HCT116 (cell line): ENCODE measurements around the gene SLC22A12. TPM values are rescaled to one million over a fixed set of nuclear protein-coding genes. Genes with fewer than 3 reads are reported as not detected.

Experiments
- ATAC-seq: fragments of 200-7000 bp; cut with Tn5 transposase; 2 replicates; pipeline ENCODE4 v1.9.1; 2020; ENCODE audit warnings: mild to moderate bottlenecking, moderate library complexity
- BruUV-seq: library from RNA; stranded (reverse); fragments of 400-500 nt; replicated peaks from 2 replicates; lab custom pipeline; 2021; lab: Mats Ljungman, UMichigan
- CTCF ChIA-PET: fragments of 300-600 bp; sonication (Branson Sonifier 250); formaldehyde crosslinking; loops from one replicate; lab custom pipeline; 2021; ENCODE audit warnings: antibody characterized with exemption; lab: Charles Lee
- POLR2A ChIA-PET: fragments of 300-600, 350-600 bp; sonication (Branson Sonifier 250); formaldehyde crosslinking; loops from one replicate; lab custom pipeline; 2021; ENCODE audit warnings: antibody characterized with exemption; lab: Charles Lee
- RAD21 ChIA-PET, 2 experiments: fragments of 300-600 bp; sonication (Branson Sonifier 250); formaldehyde crosslinking; loops; one replicate each; lab custom pipeline; 2023; ENCODE audit warnings: low total read pairs in 2 of 2; ENCODE audit not compliant: uncharacterized antibody in 2 of 2, unreplicated experiment in 2 of 2, low non-redundant PET in 1 of 2; lab: Charles Lee
- DNase-seq: peaks from one replicate; pipeline ENCODE4 v3.0.0-alpha.2; 2010; ENCODE audit warnings: low read depth, low spot score
- H2AFZ ChIP-seq: fragments of 200-600 bp; shearing (Covaris generic), sonication (generic); 2 replicates; pipeline ENCODE4 v1.6.1; 2017; ENCODE audit warnings: low read depth, mixed run types, mixed read lengths, antibody characterized with exemption, low read length; ENCODE audit not compliant: poor library complexity, severe bottlenecking
- H3K27ac ChIP-seq: 2 replicates; pipeline ENCODE4 v1.5.1; 2012; ENCODE audit warnings: low read depth, low read length
- H3K27me3 ChIP-seq: fragments of 200-600 bp; sonication (generic); 2 replicates; pipeline ENCODE4 v1.6.1; 2016; ENCODE audit warnings: mixed run types, low read length, mixed read lengths; ENCODE audit not compliant: insufficient read depth
- H3K36me3 ChIP-seq, 2 experiments: fragments of 200-500 bp in 1 of 2; fragments of 200-600 bp in 1 of 2; sonication (Bioruptor generic) in 1 of 2; sonication (generic) in 1 of 2; 2 replicates each; pipeline versions ENCODE4 v1.5.1 to v1.6.1; 2014 to 2016; ENCODE audit warnings: low read length in 2 of 2, inconsistent platforms in 1 of 2, mixed read lengths in 1 of 2, mixed run types in 1 of 2; ENCODE audit not compliant: insufficient read depth in 2 of 2, control insufficient read depth in 1 of 2
- H3K4me1 ChIP-seq, 2 experiments: fragments of 200-600 bp in 1 of 2; sonication (generic) in 1 of 2; 2 replicates each; pipeline versions ENCODE4 v1.5.1 to v1.6.1; 2012 to 2017; ENCODE audit warnings: low read length in 2 of 2, inconsistent platforms in 1 of 2, mild to moderate bottlenecking in 1 of 2, mixed read lengths in 1 of 2, mixed run types in 1 of 2, moderate library complexity in 1 of 2; ENCODE audit not compliant: insufficient read depth in 2 of 2, control insufficient read depth in 1 of 2
- H3K4me2 ChIP-seq: fragments of 200-600 bp; sonication (generic); 2 replicates; pipeline ENCODE4 v1.6.1; 2017; ENCODE audit warnings: mixed run types, low read length, mixed read lengths
- H3K4me3 ChIP-seq, 2 experiments: fragments of 200-600 bp in 1 of 2; sonication (generic) in 1 of 2; replicated peaks in 1 of 2; 2 replicates each; pipeline ENCODE4 v1.5.1; 2011 to 2016; ENCODE audit warnings: low read length in 2 of 2, control low read depth in 1 of 2, low read depth in 1 of 2, mild to moderate bottlenecking in 1 of 2, mixed read lengths in 1 of 2, mixed run types in 1 of 2
- H3K79me2 ChIP-seq: fragments of 200-600 bp; sonication (generic); 2 replicates; pipeline ENCODE4 v1.6.1; 2017; ENCODE audit warnings: mild to moderate bottlenecking, mixed run types, low read length, moderate library complexity, mixed read lengths; ENCODE audit not compliant: insufficient read depth
- H3K9ac ChIP-seq: fragments of 200-600 bp; sonication (generic); 2 replicates; pipeline ENCODE4 v1.6.1; 2016; ENCODE audit warnings: low read length, mixed read lengths
- H3K9me2 ChIP-seq: fragments of 200-600 bp; sonication (generic), shearing (Covaris generic); 2 replicates; pipeline ENCODE4 v1.6.1; 2017; ENCODE audit warnings: mixed run types, mild to moderate bottlenecking, moderate library complexity; ENCODE audit not compliant: insufficient read depth
- H3K9me3 ChIP-seq, 2 experiments: fragments of 200-500 bp in 1 of 2; fragments of 200-600 bp in 1 of 2; sonication (Bioruptor generic) in 1 of 2; sonication (generic) in 1 of 2; 2 replicates each; pipeline ENCODE4 v1.6.1; 2014 to 2017; ENCODE audit warnings: low read length in 2 of 2, mixed read lengths in 2 of 2, inconsistent platforms in 1 of 2, low read depth in 1 of 2, mild to moderate bottlenecking in 1 of 2, mixed run types in 1 of 2, moderate library complexity in 1 of 2; ENCODE audit not compliant: control insufficient read depth in 1 of 2, insufficient read depth in 1 of 2
- H4K20me1 ChIP-seq: fragments of 200-600 bp; sonication (generic), shearing (Covaris generic); 2 replicates; pipeline ENCODE4 v1.6.1; 2017; ENCODE audit warnings: mixed run types, mild to moderate bottlenecking, moderate library complexity; ENCODE audit not compliant: insufficient read depth
- ATF3 ChIP-seq: IDR thresholded peaks from 2 replicates; pipeline ENCODE4 v1.6.1; 2012
- CEBPB ChIP-seq: IDR thresholded peaks from 2 replicates; pipeline ENCODE4 v1.6.1; 2012; ENCODE audit warnings: low read depth
- ELF1 ChIP-seq: IDR thresholded peaks from 2 replicates; pipeline ENCODE4 v1.6.1; 2012; ENCODE audit warnings: low read depth, borderline replicate concordance
- EZH2phosphoT487 ChIP-seq: fragments of 200-600 bp; IDR thresholded peaks from 2 replicates; pipeline ENCODE4 v1.6.1; 2018; ENCODE audit warnings: antibody characterized with exemption, borderline replicate concordance
- JUND ChIP-seq: IDR thresholded peaks from 2 replicates; pipeline ENCODE4 v1.6.1; 2012
- POLR2A ChIP-seq: IDR thresholded peaks from 2 replicates; pipeline ENCODE4 v1.7.0; 2011; ENCODE audit warnings: borderline replicate concordance; ENCODE audit not compliant: insufficient read depth, insufficient read length; ENCODE audit errors: extremely low read depth
- SIN3A ChIP-seq: IDR thresholded peaks from 2 replicates; pipeline ENCODE4 v1.6.1; 2012; ENCODE audit warnings: low read depth
- SRF ChIP-seq: IDR thresholded peaks from 2 replicates; pipeline ENCODE4 v1.6.1; 2012; ENCODE audit warnings: low read depth
- TCF7L2 ChIP-seq: IDR thresholded peaks from 2 replicates; pipeline ENCODE4 v1.7.0; 2011; ENCODE audit warnings: borderline replicate concordance, inconsistent platforms; ENCODE audit not compliant: insufficient read depth, insufficient read length; ENCODE audit errors: extremely low read depth
- ZBTB33 ChIP-seq: IDR thresholded peaks from 2 replicates; pipeline ENCODE4 v1.6.1; 2011; ENCODE audit warnings: mild to moderate bottlenecking, low read length, moderate library complexity; ENCODE audit not compliant: insufficient replicate concordance; ENCODE audit errors: extremely low read depth
- intact Hi-C: fragments of 100-400 bp; cut with micrococcal nuclease; formaldehyde crosslinking; loops from 2 replicates; pipeline ENCODE4 v1.10.0; 2022
- total RNA-seq: library from RNA; stranded (reverse); gene quantifications from one replicate; pipeline ENCODE4 v1.2.1, GENCODE V29; 2021; ENCODE audit not compliant: unreplicated experiment

The SLC22A12 gene
- total RNA-seq, 1 experiment from 2014 or later, result not detected

DNA sequence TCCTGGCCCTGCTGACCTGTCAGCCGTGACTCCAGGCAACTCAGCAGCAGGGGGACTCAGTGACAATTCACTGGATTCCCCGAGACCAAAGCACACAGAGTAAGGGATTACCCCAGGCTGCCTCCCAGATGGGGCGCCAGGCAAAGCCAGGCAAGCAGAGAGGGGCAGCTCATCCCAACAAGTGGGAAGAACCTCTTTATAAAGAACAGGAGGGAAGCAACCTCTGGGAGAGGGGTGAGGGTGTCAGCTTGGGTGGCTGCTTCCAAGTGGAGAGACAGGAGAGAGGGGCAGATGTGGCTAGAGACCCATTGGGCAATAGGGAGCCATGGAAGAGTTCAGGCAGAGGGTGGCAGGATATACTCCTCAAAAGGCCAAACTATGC is 1.2 kb downstream of the SLC22A12 start (continued):
- TF ChIP-seq ZBTB33 (no peak), SRF (no peak), CEBPB (no peak), ELF1 (no peak), SIN3A (no peak)

DNA sequence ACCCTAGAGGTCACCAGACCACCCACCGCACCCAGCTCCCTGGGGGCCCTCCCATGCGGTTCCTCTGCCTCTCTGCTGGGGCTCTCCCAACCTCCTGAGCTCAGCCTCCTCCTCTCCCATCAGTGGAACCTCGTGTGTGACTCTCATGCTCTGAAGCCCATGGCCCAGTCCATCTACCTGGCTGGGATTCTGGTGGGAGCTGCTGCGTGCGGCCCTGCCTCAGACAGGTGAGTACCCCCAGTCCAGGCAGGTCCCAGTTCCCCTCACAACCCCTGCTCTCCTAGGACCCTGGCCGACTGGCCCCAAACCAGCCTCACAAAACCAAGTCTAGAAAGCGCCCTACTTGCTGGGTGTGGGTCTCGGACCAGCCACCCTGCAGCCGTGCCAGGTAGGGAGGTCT is 1.6 kb downstream of the SLC22A12 start:
- no TSS peak for BruUV-seq
- CTCF ChIA-PET, result no interaction called here

More for the DNA sequence above, 1.6 kb downstream of the SLC22A12 start:
- Histone ChIP-seq H3K4me3 (no peak overlapping the region), H3K27me3 (no peaks in the 10 kb centered on the region), H2AFZ (no peak overlapping the region), H3K9me2 (no peaks in the 10 kb centered on the region), H3K36me3 (no peaks in the 10 kb centered on the region), H3K4me2 (no peak overlapping the region), H4K20me1 (no peaks in the 10 kb centered on the region), H3K27ac (no peak overlapping the region), H3K9ac (no peak overlapping the region), H3K4me1 (no peaks in the 10 kb centered on the region), H3K79me2 (no peaks in the 10 kb centered on the region), H3K9me3 (no peaks in the 10 kb centered on the region)
- ChIA-PET RAD21 (no interaction called here), POLR2A (no interaction called here)
- DNase-seq (no peak), ATAC-seq (no peak)
- intact Hi-C loops, result no loop called here
- no peak for TF ChIP-seq POLR2A
- no peak for TF ChIP-seq ATF3
- TF ChIP-seq TCF7L2, result no peak
- TF ChIP-seq ZBTB33, result no peak
- TF ChIP-seq ELF1, result no peak
- TF ChIP-seq EZH2phosphoT487, result no peak
- TF ChIP-seq JUND, result no peak
